Hepatic stellate cell (primary cell): ENCODE results near the gene TRMU.
A peak's percentile ranks its signal among the peaks of the same experiment; 100 is the strongest.

Experiments
- DNase-seq: peaks from one replicate; pipeline ENCODE4 v3.0.0; 2011; ENCODE audit warnings: low spot score

TRMU gene

DNA sequence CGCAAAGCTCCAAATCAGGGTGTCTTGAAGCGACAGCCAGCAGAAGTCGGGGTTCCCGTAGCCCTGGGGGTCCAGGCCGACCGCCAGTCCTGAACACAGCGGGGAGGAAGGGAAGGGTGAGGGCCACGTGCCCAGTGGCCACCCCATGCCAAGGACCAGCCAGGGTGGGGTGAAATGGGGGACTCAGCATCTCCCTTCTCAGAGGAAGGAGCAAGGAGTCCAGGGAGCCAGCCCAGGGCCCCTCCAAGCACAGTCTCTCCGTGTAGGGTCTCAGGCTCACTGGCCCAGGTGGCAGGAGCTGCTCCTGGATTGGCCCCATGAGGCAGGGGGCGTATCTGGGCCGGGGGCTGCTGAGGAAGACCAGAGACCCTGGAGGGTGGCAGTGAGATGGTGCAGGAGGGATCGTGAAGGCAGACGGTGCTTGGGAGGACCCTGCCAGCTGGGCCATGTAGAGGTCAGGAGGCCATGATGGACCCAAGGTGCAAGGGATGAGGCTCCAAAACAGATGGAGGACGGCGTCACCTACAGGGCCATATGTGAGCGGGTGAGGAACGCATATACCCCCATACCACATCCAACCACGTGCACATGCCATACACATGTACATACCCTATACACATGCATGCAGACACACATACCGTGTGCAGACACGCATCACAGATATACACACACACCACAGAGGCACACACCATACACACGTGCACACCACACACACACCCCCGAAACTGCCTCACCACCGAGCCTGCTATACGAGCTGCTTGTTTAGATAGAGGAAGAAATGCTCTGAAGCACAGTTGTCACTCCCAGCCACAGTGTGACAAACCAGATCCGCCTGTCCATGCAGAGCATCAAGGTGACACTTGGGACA, 34.4 kb downstream of the TRMU start:
- no peak for DNase-seq

DNA sequence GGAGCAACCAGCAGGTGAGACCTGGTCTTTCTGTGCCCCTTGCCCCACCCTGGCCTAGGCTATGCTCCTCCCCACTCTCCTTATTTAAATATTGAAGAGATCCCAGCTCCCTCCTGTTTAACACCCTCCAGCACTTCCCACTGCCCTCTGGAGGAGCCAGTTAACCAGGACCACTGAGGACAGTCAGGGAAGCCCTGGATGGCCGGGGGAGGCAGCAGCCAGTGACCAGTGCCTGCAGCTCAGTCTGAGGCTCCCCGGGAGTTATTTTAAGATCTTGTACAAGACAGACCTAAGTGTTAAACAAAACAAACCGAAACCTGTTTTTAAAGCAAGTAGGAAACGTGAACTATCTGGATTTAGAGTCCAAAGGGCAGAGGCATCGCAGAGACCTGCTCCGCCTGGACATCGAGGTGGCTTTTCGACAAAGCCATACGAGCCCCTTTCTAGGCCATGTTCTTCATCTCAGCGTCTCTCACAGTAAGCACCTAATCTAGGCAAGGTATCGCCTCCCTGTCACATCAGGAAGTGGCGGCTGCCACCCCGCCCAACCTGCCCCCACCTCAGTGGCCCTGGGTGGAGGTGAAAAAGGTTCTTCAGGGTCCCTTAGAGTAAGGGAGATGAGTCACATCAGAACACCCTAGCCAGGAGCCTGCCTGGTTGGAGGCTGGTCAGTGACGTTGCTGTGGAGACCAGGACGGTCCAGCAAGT, 35.2 kb downstream of the TRMU start:
- DNase-seq, result no peak

DNA sequence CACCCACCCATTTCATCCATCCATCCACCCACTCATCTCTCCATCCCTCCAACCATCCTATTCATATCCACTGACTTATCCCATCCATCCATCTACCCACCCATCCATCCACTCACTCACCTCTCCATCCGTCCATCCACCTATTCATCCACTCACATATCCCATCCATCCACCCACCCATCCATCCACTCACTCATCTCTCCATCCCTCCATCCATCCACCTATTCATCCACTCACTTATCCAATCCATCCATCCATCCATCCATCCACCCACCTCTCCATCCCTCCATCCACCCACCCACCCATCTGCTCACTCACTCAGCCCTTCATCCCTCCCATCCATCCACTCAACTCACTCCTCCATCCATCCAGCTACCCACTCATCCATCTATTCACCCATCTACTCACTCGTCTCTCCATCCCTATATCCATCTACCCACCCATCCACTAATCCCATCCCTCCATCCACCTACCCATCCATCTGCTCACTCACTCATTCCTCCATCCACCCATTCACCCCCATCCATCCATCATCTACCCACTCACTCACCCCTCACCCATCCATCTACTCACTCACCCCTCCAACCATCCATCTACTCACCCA, 36.2 kb downstream of the TRMU start:
- no peak for DNase-seq

- no peak for DNase-seq
These were observed 37.2 kb downstream of the TRMU start for GRCh38 chr22:46372686-46373085.

DNA sequence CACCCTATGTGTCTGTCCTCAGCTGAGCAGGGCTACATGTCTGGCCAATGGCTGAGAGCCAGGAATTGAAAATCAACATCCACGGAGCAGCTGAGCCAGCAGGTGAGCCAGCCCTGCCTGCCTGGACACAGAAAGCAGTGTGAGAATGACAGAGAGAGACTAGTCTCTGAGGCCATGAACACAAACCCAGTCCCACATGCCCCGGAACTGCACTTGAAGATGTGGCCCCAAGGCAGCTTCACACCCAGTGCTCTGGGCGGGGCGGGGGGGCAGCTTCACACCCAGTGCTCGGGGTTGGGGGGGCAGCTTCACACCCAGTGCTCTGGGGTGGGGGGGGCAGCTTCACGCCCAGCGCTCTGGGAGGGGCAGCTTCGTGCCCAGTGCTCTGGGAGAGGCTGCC, 37.6 kb downstream of the TRMU start:
- no peak for DNase-seq

DNA sequence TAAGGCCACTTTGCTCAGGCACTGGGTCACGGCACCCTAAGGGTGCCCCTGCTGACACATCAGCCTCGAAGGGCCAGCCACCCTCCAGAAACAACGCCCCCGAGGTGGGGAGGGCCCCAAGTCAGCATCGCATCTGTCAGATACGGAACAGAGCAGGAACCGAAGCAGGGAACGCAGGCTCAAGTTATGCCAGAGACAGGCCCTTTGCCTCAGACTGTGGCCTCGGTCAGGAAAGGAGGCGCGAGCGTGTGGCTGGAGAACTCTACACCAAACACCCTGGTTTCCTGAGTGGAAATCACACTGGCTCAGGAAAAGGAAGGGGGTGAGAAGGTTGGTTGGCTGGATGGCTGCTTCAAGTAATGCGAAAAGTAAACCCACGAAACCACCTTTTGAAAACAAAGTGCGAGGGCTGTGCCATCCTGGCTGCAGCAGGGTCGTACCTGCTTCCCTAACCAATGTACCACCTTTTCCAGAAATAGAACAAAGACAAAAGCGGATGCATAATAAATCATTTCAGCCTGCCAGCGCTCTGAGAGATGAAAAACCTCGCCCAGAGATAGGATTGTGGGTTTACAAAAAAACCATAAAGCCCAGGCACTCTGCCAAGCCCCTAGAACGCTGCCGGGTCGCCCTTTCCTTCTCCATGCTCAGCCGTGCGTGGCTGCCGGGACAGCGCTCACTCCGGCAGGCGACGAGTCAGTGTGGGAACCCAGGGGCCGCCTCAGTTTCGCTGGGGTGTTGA, 38.6 kb downstream of the TRMU start:
- DNase-seq, result no peak

DNA sequence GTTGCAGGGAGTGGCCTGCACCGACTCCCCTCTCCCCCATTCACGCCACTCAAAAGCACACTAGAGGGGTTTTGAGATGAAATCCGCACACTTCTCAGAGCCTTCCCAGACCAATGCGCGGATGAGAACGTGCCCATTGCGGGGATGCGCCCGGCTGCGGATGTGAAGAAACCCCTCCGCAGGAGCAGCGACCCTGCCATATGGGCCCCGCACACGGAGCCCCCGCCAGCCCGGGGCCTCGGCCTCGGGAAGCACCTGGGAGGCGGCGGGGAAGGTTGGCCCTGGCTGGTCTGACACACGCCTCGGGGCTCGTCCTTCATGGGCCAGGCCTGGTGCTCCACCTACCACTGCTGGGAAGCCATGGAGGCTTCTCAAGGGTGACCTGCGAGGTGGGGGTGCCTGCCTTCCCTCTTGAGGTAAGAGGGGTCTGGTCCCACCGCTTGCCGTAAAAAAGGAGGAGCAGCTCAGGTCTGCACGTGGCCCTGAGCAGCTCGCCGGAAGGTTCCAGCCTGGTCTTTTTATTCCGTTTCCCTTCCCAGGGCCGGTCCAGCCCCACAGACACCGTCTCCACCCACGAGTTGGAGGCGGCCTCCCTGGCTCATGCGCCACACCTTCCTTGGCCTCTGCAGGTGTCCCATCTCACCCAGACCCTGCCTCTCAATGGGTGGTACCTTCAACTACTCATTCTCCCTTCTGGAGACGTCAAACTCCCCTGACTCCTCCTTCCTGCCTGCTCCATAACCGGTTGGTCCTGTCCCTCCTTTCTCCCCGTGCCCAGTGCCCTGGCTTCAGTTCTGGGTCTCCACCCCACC, 39.4 kb downstream of the TRMU start:
- DNase-seq, result no peak

DNA sequence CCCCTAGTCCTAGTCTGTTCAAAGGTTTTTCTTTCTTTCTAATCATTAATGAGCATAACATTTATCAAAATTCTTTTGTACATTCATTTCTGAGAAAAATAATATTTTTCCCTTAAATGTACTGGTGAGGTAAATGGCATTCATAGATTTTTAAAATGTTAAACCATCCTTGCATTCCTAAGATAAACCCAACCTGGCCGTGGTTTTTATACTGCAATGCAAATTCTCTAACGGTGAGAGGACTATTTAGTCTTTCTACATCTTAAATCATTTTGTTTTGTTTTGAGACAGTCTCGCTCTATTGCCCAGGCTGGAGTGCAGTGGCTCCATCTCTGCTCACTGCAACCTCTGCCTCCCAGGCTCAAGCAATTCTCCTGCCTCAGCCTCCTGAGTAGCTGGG, 40.6 kb downstream of the TRMU start:
- no peak for DNase-seq

DNA sequence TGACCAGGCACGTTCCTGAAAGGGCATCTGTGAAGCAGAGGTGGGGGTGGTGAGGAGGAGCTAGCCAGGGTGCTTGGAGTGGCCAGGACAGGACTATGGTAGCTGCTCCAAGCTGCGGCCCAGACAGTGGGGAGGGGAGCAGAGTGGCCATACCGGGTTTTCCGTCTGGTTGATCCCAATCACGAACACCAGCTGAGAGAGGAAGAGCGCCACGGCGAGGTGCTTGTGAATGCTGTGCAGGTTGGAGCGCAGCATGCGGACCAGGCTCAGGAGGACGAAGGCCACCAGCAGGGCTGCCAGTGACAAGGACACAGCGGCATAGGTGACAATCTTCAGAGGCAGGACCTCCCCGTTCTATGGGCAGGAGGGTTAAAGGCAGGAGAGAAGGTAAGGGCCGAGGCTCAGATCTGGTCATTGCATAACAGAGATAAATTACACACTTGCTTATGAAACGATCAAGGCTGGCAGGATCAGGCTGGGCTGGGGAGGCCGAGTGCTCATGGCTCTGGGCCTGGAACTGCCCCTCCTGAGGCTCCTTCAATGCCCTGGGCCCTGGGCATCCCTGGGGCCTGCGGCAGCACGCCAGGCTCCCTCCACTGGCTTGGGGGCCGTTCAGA, 41.5 kb downstream of the TRMU start:
- no peak for DNase-seq

- peak; percentile 64 for DNase-seq
These were observed 42.3 kb downstream of the TRMU start for GRCh38 chr22:46377525-46378425.

- no peak for DNase-seq
These were observed 43.0 kb downstream of the TRMU start for GRCh38 chr22:46378426-46379065.

- no peak for DNase-seq
These were observed 43.8 kb downstream of the TRMU start for GRCh38 chr22:46379066-46379930.

DNA sequence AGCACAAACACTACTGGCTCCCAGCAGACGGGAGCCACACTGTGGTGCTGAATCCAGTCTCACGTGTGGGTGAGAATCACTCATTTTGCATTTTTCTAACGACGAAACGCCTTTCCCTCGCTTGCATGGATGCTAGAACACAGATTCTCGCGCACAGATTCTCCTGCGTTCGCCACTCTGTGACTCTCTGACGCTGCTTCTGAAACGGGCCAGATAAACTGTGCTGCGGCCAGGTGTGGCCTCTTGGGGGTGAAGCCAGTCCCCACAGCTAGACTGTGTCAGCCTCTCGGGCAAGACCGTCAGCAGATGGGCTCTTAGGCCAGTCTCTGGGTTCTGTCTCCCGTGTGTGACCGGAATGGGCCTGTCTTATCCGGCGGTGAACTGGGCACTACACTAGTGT, 44.6 kb downstream of the TRMU start:
- no peak for DNase-seq

- no peak for DNase-seq
These were observed 45.1 kb downstream of the TRMU start for GRCh38 chr22:46380581-46380980.

- DNase-seq, result peak; percentile 49
These were observed 45.6 kb downstream of the TRMU start for GRCh38 chr22:46381142-46381541.

DNA sequence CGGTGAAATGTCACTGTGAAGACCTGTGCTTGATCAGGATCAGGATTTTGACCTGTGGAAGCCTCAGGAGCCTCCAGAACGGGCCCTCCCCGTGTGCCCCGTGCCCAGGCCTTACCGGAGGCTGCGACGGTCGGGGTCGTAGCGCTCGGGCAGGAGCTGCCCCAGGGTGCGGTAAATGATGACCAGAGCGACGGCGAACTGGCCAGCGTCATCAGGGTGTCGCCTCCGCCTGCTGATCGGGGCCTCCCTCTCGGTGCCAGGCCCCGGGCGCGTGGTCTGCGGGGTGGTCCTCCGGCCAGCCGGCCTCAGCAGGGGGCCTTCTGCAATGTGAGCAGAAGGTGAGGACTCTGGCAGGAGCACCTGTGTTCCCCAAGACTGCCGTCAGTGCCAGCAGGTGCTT, 46.2 kb downstream of the TRMU start:
- DNase-seq, result no peak

GRCh38 chr22:46382524-46382923, 47.0 kb downstream of the TRMU start:
- DNase-seq, result no peak

GRCh38 chr22:46386312-46386711, 50.8 kb downstream of the TRMU start:
- DNase-seq, result no peak

- DNase-seq, result no peak
These were observed 52.2 kb downstream of the TRMU start for GRCh38 chr22:46387748-46388147.
